Putamen (tissue), 1 donor: ENCODE data around the gene INO80.
"Not testable (repeated sequence)": the region's sequence is repeated elsewhere in the genome, so short reads cannot be mapped to it uniquely, and the experiment has no call there.

ENCODE experiments used
- DNase-seq: peaks from one replicate; pipeline ENCODE4 v3.0.0-alpha.2; 2016; ENCODE audit warnings: low spot score

INO80 gene

DNA sequence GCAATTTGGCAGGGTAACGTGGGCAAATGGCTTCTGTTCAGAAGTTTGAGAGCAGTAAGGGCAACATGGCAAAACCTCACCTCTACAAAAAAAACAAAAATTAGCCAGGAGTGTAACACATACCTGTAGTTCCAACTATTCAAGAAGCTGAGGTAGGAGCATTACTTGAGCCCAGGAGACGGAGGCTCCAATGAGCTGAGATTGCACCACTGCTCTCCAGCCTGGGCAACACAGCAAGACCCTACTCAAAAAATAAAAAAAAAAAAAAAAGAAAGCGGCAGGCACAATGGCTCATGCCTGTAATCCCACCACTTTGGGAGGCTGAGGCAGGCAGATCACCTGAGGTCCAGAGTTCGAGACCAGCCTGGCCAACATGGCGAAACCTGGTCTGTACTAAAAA, 5.9 kb upstream of the INO80 start:
- DNase-seq, result no peak

DNA sequence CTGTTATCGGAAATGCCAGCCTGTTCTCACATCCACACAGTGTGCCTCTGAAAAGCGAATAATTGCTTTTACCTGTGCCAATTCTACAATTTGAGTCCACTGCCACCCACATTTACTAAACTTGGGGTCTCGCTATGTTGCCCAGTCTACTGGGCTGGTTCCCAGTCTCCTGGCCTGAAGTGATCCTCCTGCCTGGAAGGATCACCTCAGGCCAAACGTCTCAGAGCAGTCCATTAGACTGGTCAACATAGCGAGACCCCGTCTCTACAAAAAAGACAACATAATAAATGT, 827 bp upstream of the INO80 start:
- DNase-seq, result no peak

DNA sequence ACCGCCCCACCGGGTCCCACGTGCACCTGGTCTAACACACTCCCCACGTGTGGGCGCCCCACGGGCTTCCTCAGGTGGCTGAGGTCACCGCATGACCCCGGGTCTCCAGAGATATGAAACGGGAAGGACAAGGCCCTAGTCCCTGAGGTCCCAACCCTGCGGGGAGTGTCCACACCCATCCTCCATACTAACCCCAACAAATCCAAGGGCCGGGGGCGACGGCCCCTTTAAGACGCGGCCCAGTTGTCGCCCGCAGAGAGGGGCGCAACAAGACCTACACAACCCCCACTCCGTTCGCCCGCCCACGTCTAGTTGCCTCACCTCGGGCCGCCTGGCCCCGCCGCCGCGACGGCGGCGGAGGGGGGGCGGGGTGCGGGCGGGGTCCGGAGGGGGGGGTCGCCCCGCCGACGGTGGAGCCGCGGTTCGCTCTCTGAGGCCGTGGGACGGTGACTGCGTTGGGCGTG, 396 bp downstream of the INO80 start:
- DNase-seq, result peak; percentile 58

DNA sequence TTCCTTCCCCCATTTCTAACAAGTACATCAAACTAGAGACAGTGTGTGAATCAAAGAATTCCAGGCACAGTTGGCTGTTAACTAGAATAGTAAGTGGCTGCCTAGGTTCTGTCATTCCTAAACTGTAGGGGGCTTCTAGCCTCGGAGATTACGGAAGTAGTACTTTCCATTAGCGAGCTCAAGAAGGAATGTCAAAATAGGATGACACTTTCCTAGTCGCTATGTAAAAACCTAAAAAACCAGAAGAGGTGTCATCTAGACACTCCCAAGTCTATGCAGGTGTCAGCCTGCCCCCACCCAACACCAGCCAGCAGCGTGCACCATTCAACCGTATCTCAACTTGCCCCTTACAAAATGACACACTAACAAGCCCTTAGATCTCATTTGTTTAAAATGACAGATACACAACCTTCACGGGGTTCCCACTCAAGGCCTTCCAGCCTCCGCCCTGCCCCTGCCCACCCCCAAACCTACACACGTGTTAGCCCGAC, 874 bp downstream of the INO80 start:
- peak; percentile 8 for DNase-seq

DNA sequence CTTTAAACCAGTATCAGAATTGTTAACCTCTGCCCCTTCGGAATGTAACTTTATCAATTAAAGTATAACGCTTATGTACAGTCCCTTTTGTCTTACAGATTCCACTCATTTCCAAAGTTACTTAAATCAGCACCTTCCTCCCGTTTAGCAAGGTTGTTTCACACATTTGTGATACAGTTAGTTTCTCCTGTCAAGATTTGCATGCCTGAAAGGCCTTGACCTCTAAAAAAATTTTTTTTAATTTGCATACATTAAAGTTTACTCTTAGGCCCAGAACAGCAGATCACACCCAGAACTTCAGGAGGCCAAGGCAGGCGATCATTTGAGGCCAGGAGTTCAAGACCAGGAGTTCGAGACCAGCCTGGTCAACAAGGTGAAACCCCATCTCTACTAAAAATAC, 9.1 kb downstream of the INO80 start:
- no peak for DNase-seq

DNA sequence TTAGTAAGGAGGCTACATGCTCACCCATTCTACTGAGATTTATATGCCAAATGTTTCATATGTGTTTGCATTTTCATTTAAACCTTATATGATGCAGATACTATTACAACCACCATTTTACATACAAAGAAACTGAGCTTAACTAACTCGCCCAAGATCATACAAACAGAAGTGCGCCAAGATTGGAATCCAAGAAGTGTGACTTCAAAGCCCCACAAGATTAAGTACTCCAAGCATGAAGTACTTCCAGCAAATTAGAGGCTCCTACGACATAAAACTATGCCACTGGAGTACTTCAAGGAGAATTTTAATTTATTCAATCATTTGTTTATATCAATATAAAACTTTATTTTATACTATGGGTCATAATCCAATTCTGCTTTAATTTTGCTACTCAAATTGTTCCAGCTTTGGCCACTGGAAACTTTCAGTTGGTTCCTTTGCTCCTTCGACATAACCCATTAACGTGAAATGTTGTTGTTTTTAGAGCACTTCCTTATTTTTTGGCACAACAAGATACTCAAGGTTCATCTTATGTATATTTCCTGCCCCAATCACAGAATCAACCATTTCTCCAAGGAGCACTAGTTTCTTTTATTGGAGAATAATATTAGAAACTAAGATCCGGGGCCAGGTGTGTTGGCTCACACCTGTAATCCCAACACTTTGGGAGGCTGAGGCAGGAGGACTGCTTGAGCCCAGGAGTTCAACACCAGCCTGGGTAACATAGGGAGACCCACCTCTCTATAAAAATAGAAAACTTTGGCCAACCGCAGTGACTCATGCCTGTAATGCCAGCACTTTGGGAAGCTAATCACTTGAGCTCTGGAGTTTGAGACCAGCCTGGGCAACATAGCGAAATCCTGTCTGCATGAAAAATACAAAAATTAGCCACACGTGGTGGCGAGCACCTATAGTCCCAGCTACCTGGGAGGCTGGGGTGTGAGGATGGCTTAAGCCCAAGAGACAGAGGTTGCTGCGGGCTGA, 10.4 kb downstream of the INO80 start:
- DNase-seq, result no peak

DNA sequence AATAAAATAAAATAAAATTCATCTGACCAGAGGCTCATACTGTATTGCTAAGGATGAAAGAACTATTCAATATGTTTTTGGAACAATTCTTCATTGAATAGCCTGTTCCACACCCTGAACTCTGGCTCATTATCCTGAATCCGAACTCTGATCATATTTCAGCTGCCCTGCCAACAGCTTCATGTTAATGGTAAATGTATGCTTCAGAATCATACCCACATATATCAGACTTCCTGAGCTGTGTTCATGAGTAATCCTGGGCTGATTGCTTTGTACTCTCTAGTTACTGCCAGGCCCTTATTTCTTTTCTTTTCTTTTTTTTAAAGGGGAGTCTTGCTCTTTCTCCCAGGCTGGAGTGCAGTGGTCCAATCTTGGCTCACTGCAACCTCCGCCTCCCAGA, 11.8 kb downstream of the INO80 start:
- no peak for DNase-seq

DNA sequence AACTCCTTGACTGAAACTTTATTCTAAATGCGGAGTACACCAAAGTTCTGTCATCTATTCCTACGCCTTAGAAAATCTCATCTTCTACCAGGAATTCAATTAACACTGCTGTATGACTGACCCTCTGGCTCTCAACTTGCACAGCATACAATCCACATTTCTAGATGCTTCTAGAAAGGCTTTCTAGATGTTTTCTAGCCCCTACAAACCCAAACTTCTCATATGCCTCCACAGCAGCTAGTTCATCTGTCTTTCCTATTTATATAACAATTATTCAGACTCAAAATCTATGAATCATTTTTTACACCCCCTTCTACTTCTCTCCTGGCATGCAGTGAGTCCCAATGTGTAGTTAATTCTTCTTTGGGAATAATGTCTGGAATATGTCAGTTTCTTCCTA, 13.2 kb downstream of the INO80 start:
- peak; percentile 32 for DNase-seq

DNA sequence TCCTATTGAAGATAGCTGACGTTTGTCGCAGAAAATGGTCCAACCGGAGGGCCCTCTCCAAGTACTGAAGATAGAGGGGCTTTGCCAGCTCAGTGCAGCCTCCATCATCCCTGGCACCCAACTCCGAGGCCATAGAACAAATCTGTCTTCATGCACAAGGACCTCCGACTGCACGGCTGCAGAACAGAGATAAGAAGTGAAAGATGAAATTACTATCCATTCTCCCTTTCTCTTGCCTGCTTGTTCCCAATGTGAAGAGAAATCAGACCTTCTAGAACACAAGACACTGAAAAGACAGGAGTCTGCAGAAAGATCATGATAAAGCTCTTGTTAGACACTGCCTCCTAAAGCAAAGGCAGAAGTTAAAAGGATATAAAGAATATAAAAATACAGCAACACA, 19.9 kb downstream of the INO80 start:
- DNase-seq, result no peak

DNA sequence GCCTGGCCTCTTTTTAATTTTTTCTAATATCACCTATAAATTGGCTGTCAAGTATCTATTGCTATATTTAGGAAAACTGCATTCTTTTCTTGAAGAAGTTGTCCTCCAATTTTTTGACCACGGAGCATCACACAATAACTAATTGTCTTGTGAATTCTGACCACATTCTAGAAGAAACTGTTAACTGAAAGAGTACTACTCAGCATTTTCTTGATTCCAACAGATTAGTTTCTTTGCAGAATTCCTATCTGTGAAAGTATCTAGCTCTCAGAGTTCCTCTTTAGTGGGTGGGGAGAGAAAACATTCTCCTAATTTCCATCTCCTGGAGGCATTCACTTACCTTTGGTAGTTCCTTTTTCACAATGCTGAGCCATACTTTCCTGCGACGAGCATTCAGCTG, 31.1 kb downstream of the INO80 start:
- no peak for DNase-seq

DNA sequence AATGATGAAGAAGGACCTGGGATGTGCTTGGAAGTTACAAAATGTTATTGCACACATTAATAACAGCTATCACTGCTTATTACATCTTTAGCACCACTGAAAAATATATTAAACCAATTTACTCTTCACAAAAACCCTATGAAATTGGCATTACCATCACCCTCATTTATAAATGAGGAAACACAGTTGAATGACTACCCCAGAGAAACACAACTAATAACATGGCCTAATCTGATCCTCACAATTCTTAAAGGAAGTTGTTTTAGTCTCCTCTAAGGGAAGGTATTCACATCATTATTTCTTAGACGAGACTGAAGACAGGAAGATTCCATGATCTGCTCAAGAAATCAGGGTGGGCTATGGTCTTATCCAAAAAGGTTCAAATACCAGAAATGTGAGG, 35.9 kb downstream of the INO80 start:
- DNase-seq, result no peak

DNA sequence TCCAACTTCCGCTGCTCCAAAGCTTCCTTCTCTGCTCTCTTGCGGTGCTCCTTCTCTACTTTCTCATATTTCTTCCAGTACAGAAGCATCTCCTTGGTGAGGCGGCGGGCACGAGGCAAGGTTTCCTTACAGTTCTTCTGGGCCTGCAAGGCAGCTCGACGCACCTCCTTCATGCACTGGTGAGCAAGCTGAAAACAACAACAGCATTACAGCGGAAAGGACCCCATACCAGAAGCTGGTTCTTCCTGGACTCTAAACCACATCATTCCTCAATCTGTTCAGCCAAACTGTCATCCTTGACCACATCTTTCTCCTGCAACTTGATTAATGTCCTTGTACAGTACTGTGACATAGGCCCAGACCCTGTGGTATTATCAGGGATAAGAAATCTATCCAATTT, 36.4 kb downstream of the INO80 start:
- no peak for DNase-seq

DNA sequence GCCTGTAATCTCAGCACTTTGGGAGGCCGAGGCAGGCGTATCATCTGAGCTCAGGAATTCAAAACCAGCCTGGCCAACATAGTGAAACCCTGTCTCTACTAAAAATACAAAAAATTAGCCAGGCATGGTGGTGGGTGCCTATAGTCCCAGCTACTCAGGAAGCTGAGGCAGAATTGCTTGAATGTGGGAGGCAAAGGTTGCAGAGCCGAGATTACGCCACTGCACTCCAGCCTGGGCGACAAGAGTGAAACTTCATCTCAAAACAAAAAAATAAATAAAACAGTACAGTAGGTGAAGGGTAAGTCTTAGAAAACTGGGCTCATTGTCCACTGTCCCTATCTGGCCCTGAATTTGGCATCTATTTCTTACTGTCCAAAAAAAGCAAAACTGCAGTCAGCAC, 37.2 kb downstream of the INO80 start:
- DNase-seq, result not testable (repeated sequence)

DNA sequence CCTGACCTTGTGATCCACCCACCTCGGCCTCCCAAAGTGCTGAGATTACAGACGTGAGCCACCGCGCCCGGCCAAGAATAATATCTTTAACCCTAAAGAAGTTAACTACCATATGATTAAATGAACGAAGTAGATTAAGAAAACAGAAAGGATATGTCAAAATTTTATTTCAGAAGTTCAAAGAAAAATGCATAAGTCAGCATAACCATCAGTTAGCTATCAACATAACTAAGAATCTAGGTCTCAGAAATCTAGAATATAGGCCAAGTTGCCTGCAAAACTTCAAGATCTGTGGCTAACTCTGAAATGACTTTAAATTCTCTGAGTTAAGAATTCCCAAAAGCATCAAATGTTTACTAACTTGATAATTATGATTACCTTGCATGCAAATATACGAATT, 38.0 kb downstream of the INO80 start:
- DNase-seq, result no peak

DNA sequence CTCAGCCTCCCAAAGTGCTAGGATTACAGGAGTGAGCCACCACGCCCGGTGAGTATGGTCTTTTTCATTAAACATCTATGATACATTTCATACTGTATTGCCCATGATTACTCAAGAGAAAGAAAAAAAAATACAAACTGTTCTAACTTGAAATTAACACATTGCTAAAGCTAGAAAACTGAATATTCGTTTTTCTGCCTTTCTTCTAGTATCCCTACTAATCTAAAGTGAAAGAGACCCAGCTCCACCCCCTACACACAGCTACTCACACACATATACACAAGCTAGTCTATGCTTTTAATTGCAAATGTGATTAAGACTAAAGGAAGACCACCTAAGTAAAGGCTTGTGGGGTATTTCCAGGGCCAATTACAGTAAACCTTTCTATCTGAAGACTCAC, 43.1 kb downstream of the INO80 start:
- no peak for DNase-seq

DNA sequence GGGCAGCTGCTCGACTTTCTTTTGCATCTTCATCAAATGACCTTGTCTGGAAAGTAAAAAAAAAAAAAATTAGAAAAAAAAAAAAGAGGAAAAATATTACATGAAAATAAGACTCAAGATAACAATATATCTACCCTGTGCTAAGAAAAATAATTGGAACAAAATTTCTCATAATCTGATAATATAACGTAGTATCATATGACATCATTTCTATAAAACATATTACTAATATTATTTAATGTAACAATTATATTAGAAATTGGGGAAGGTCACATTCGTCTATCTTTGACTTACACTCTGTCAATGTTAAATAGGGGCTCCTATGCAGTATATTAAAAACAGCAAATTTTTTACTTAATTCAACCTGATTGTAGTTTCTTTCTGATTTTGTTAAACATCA, 44.1 kb downstream of the INO80 start:
- DNase-seq, result no peak

DNA sequence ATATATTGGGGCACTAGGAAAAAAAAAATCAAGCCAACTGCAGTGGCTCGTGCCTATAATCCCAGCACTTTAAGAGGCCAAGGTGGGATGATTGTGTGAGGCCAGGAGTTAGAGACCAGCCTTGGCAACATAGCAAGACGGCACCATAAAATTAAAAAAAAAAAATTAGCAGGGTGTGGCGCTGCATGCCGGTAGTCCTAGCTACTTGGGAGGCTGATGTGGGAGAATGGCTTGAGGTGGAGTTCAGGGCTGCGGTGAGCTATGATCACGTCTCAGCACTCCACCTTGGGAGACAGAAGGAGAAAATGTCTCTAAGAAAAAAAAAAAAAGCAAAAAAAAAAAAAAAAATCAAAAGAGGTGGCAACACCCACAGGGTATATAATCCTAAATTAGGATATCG, 49.6 kb downstream of the INO80 start:
- DNase-seq, result no peak

DNA sequence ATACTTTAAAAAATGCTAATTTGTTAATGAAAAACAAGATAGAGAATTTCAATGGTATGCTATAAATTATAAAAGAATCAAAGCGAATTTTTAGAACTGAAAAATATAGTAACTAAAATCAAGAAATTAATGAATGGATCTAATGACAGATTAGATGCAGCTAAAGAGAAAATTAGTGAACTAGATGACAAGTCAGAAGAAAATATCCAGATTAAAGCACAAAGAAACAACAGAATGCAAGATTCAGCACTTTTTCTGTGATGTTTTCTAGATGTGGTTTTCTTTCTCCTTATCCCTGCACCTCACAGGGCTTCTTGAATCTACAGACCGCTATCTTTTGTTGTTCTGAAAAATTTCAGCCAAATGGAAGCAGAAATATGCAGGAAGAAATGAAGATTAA, 54.4 kb downstream of the INO80 start:
- no peak for DNase-seq

DNA sequence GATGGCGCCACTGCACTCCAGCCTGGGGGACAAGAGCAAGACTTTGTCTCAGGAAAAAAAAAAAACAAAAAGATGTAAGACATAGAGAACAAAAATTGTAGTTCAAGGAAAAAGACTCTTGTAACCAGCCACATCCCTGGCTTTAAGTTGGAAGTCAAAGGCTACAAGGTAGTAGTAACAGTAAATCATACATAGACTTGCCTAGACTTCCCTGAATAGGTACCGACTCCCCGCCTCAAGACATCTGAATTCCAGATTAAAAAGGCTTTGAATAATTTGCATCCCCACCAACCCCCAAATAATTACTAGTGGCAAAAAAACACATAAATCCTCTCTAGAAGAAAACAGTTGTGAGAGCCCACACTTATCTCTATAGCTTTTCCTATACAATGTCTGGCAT, 55.6 kb downstream of the INO80 start:
- no peak for DNase-seq

DNA sequence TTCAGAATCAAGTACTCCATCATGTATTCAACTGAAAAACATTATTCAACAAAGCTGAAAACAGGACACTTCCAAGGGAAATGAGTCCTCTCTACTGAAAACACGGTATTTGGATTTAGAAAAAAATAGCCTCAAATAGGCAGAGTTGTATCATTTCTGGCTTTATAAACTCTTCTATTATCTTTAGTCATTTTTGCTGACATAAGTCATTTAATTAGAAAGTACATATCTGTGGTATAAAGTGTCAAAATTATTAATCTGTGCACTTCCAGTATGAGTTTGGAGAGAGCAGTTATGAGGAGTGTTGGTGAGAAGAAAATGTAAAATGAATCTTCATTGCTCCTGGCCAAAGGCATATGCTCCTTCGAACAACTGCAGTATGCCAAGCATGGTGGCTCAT, 59.3 kb downstream of the INO80 start:
- DNase-seq, result no peak

DNA sequence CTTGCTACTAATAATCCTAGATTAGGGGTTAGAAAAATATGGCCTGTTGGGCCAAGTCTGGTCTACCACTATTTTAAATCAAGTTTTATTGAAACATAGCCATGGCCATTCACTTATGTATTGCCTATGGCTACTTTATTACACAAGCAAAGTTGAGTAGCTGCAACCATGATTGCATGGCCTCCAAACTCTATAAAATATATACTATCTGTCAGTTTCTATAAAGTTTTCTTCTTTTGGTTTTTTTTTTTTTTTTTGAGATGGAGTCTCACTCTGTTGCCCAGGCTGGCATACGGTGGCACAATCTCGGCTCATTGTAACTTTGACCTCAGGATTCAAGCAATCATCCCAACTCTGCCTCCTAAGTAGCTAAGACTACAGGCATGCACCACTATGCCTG, 60.4 kb downstream of the INO80 start:
- no peak for DNase-seq

DNA sequence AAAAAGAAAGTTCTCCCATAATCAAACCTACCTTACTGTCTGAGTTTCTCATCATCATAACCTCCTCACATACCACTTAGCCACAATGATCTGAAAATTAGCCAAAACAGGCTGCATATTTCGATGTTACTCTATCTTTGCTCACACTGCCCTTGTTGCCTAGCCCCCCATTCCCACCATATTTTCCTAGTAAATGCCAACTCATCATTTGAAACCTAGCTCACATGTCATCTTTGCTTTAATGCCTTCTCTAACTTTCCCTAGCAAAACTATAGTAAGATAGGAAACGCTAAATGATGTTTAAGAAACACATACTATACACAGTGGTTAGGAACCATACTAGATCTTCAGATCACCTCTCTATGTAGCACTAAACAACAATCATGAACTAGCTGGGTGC, 64.9 kb downstream of the INO80 start:
- no peak for DNase-seq

DNA sequence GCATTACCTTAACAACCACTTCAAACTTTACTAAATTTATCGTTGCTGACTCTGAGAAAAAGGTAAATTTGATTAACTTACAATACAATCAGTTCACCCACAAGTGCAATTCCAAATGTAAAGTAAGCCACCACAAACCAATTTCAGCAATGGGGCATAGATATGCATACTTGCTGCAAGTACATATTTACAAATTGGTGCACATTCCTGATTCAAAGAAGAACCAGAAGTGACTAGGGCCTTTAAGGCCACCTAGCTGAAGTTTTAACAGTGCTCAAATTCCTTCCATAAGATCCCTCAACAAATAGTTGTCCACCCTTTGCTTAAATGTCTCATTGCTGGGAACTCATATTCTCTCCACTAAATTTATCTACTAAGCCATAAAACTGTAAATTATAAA, 67.2 kb downstream of the INO80 start:
- DNase-seq, result no peak

DNA sequence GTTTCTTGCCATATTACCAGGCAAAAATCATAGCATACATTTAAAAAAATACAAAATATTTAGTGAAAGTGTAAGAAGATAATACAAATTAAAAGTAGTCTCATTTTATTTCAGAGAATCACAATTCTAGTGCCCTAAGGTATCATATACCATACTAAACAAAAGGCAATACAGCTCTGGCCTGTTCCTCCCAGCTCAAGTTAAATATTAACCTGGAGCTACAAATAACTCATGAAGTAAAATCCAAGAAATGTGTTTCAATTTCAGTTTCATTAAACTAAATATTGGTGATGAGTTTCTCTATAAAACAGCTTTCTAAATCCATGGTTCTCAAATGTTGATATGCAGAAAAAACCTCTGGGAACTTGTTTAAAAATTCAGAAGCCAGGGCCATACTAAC, 67.7 kb downstream of the INO80 start:
- DNase-seq, result no peak
